ENCODE results near the gene SDR9C7.
"Not testable (repeated sequence)": the region's sequence is repeated elsewhere in the genome, so short reads cannot be mapped to it uniquely, and the experiment has no call there.

- TF ChIP-seq POLR2A (IDR thresholded peaks at IDR 0.05; ENCODE audit: low read length); GATA1 (IDR thresholded peaks at IDR 0.05; ENCODE audit: low read depth, low read length): not testable (repeated sequence)
Measured at GRCh38 chr12:56909403-56909802, 24.8 kb downstream of the SDR9C7 start.
